Esophagus squamous epithelium (tissue), 5 donors: ENCODE data around the gene SPAG17. TPM values are rescaled to one million over a fixed set of nuclear protein-coding genes. Genes with fewer than 3 reads are reported as not detected.

Experiments
- DNase-seq: peaks from one replicate; lab custom pipeline; 2025; lab: John Stamatoyannopoulos, UW
- H3K27ac ChIP-seq, 4 donors: fragments of 200-600 bp; sonication (generic); one replicate each; pipeline ENCODE4 v1.5.1; 2016 to 2019; ENCODE audit warnings: mild to moderate bottlenecking in 1 of 4
- H3K27me3 ChIP-seq, 4 donors: fragments of 200-600 bp; sonication (generic); 1 replicate in 3 of 4; 2 replicates in 1 of 4; pipeline versions ENCODE4 v1.5.1 to v1.6.0; 2017 to 2021; ENCODE audit warnings: antibody characterized with exemption in 1 of 4
- H3K36me3 ChIP-seq, 3 donors: fragments of 200-600 bp; sonication (generic); one replicate each; pipeline ENCODE4 v1.5.1; 2016 to 2019
- H3K4me1 ChIP-seq, 3 donors: fragments of 200-600 bp; sonication (generic); one replicate each; pipeline ENCODE4 v1.5.1; 2017 to 2019
- H3K4me3 ChIP-seq, 4 donors: fragments of 200-600 bp; sonication (generic); 1 replicate in 3 of 4; 2 replicates in 1 of 4; pipeline ENCODE4 v1.5.1; 2016 to 2019; ENCODE audit warnings: mild to moderate bottlenecking in 2 of 4, moderate library complexity in 1 of 4
- H3K9me3 ChIP-seq, 3 donors: fragments of 200-600 bp; sonication (generic); one replicate each; pipeline ENCODE4 v1.5.1; 2016 to 2019
- POLR2A ChIP-seq, 4 donors: fragments of 450-650 bp; IDR thresholded peaks; one replicate each; pipeline ENCODE4 v1.6.1; 2017; ENCODE audit warnings: antibody characterized with exemption in 4 of 4, mild to moderate bottlenecking in 4 of 4, moderate library complexity in 3 of 4
- WGBS, 2 donors: methylation state at CpG; one replicate each; pipeline ENCODE4 v1.1.5; 2018; 5-methylcytosine and 5-hydroxymethylcytosine counted together
- intact Hi-C: fragments of 100-400 bp; cut with DNase I; formaldehyde crosslinking; loops from one replicate; pipeline ENCODE4 v1.15.0; 2022
- total RNA-seq, 4 donors: library from RNA; depleted of rRNA; stranded (reverse); fragments of >200 nt; gene quantifications; one replicate each; pipeline ENCODE4 v1.1.0, GENCODE V29; 2016
- TF ChIP-seq, protein P1 (sequence below), 6 experiments: fragments of 450-650 bp in 4 of 6; fragments of 200-600 bp in 2 of 6; sonication (generic) in 2 of 6; IDR thresholded peaks; one replicate each; pipeline ENCODE4 v1.5.1; 2016 to 2019; ENCODE audit warnings: antibody characterized with exemption in 6 of 6, mild to moderate bottlenecking in 4 of 6, moderate library complexity in 4 of 6
- donor health status: DM: yes; HTN: yes; CAD: no.

The SPAG17 gene
- total RNA-seq, 4 donors from 2014 or later: 8.8 to 20.9 (median 13.8) TPM

GRCh38 chr1:118143831-118144230, 41.2 kb downstream of the SPAG17 start:
- no peaks in the 10 kb centered on the region for H3K27me3 ChIP-seq
- 37 to 56% methylated on average over 2 of the region's 2 CpGs for WGBS, 2 donors
- no peak for DNase-seq
- H3K4me3 ChIP-seq: no peak overlapping the region
- H3K36me3 ChIP-seq: no peaks in the 10 kb centered on the region
- no peaks in the 10 kb centered on the region for H3K4me1 ChIP-seq
- TF ChIP-seq, protein P1, sequence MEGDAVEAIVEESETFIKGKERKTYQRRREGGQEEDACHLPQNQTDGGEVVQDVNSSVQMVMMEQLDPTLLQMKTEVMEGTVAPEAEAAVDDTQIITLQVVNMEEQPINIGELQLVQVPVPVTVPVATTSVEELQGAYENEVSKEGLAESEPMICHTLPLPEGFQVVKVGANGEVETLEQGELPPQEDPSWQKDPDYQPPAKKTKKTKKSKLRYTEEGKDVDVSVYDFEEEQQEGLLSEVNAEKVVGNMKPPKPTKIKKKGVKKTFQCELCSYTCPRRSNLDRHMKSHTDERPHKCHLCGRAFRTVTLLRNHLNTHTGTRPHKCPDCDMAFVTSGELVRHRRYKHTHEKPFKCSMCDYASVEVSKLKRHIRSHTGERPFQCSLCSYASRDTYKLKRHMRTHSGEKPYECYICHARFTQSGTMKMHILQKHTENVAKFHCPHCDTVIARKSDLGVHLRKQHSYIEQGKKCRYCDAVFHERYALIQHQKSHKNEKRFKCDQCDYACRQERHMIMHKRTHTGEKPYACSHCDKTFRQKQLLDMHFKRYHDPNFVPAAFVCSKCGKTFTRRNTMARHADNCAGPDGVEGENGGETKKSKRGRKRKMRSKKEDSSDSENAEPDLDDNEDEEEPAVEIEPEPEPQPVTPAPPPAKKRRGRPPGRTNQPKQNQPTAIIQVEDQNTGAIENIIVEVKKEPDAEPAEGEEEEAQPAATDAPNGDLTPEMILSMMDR (IDR thresholded peaks at IDR 0.05): no peak
- no peak for TF ChIP-seq POLR2A (IDR thresholded peaks at IDR 0.05)
- no peaks in the 10 kb centered on the region for H3K9me3 ChIP-seq
- intact Hi-C loops: no loop called here
- no peak overlapping the region for H3K27ac ChIP-seq

GRCh38 chr1:118143121-118143520, 41.9 kb downstream of the SPAG17 start:
- 45 to 64% methylated on average over 1 of the region's 1 CpG for WGBS, 2 donors
- no peak for DNase-seq
- H3K27me3 ChIP-seq: no peaks in the 10 kb centered on the region
- H3K27ac ChIP-seq: no peak overlapping the region
- intact Hi-C loops: no loop called here
- H3K36me3 ChIP-seq: no peaks in the 10 kb centered on the region
- H3K4me1 ChIP-seq: no peaks in the 10 kb centered on the region
- no peaks in the 10 kb centered on the region for H3K9me3 ChIP-seq
- no peak overlapping the region for H3K4me3 ChIP-seq
- TF ChIP-seq POLR2A (IDR thresholded peaks at IDR 0.05): no peak
- TF ChIP-seq, protein P1 (IDR thresholded peaks at IDR 0.05): no peak

GRCh38 chr1:118142546-118142945, 42.5 kb downstream of the SPAG17 start:
- Histone ChIP-seq H3K27ac (no peak overlapping the region), H3K36me3 (no peaks in the 10 kb centered on the region), H3K9me3 (no peaks in the 10 kb centered on the region), H3K4me1 (no peaks in the 10 kb centered on the region), H3K27me3 (no peaks in the 10 kb centered on the region), H3K4me3 (no peak overlapping the region)
- TF ChIP-seq POLR2A (IDR thresholded peaks at IDR 0.05): no peak
- TF ChIP-seq, protein P1 (IDR thresholded peaks at IDR 0.05): no peak
- intact Hi-C loops: no loop called here
- 72 to 75% methylated on average over 3 of the region's 3 CpGs for WGBS, 2 donors
- DNase-seq: no peak

DNA sequence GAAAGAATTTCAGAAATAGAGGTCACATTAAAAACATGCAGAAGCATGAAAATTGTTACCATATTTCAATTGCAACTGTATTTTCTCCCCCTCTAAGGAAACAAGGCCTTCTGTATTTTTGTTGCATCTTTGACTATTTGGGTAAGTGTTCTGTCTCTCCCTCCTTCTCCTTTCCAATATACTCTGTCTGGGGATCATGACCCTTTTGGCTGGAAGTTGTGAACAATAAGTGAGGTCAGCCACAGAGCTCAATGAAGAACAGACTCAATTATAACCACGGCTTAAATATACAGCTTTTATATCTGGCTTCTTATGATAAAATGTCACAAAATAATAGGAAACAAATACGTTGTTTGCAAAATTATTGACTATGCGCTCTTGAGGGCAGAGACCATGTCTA, 47.1 kb downstream of the SPAG17 start:
- intact Hi-C loops: no loop called here
- Histone ChIP-seq H3K27ac (no peak overlapping the region), H3K4me3 (no peak overlapping the region), H3K27me3 (no peaks in the 10 kb centered on the region), H3K4me1 (no peaks in the 10 kb centered on the region), H3K36me3 (no peaks in the 10 kb centered on the region), H3K9me3 (no peaks in the 10 kb centered on the region)
- no peak for TF ChIP-seq POLR2A (IDR thresholded peaks at IDR 0.05)
- TF ChIP-seq, protein P1 (IDR thresholded peaks at IDR 0.05): no peak
- no peak for DNase-seq
- 77 to 82% methylated on average over 3 of the region's 3 CpGs for WGBS, 2 donors

GRCh38 chr1:118136187-118136941, 48.7 kb downstream of the SPAG17 start:
- intact Hi-C loops: no loop called here
- DNase-seq: no peak
- no peak for TF ChIP-seq POLR2A (IDR thresholded peaks at IDR 0.05)
- TF ChIP-seq, protein P1 (IDR thresholded peaks at IDR 0.05): no peak
- Histone ChIP-seq H3K9me3 (no peaks in the 10 kb centered on the region), H3K27me3 (no peaks in the 10 kb centered on the region), H3K27ac (no peak overlapping the region), H3K4me1 (no peaks in the 10 kb centered on the region), H3K4me3 (no peak overlapping the region), H3K36me3 (no peaks in the 10 kb centered on the region)
- 22 to 34% methylated on average over 8 of the region's 8 CpGs for WGBS, 2 donors
